ENCODE data around the gene DPYSL5. TPM values are rescaled to one million over a fixed set of nuclear protein-coding genes. Genes with fewer than 3 reads are reported as not detected.

DPYSL5 gene
- total RNA-seq, 1 donor from 2014 or later = 201 TPM

DNA sequence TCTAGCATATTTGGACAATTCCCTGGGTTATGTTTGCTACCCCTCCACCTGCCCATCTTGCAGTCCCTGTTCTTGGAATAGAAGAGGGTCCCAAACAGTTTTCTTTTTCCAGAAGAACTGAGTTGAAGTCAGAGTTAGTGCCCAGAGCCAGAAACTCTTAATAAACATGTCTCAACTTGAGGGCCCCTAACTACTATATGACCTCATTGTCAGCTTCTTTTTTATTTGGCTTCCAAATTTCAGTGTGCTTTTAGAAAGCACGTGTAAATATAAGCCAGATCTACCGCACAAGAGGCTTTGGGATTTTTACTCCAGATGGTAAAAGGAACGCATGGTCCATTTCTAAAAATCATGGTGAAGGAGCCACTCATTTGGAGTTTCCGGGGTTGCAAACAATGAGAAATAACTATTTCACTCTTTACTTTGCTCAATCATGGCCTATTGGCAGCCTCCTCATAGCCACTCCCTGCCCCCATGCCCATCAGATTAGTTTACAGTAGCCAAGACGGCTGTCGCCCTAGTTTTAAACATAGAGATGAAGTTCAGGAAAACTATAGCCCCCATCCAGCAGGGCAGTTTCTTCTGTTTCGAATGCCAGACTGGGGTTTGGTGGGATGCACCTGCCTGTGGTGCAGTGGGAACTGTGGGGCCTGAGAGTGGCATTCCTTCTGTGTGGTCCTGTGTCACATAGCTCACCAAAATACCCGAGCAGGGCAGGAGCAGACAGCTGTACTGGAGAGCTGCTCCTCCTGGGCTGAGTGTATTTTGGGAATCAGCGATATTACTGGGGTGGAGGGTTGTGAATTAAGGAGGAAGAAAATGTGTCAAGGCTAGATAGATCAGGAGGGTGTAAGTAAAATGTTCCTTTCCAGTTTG, 124.2 kb downstream of the DPYSL5 start:
- Mint-ChIP-seq H3K36me3 (ENCODE audit: low read depth) (no peaks in the 10 kb centered on the region), H3K4me3 (peak overlapping the region; percentile 89), H3K27me3 (ENCODE audit: low read depth) (peaks cover 39% of the 10 kb centered on the region), H3K4me1 (peaks cover 26% of the 10 kb centered on the region), H3K9me3 (no peaks in the 10 kb centered on the region), H3K27ac (ENCODE audit: unreplicated experiment) (no peak overlapping the region)
- no peak for TF ChIP-seq CTCF (conservative IDR thresholded peaks at IDR 0.05)
- no peak for DNase-seq (ENCODE audit: low read depth, low spot score)

DNA sequence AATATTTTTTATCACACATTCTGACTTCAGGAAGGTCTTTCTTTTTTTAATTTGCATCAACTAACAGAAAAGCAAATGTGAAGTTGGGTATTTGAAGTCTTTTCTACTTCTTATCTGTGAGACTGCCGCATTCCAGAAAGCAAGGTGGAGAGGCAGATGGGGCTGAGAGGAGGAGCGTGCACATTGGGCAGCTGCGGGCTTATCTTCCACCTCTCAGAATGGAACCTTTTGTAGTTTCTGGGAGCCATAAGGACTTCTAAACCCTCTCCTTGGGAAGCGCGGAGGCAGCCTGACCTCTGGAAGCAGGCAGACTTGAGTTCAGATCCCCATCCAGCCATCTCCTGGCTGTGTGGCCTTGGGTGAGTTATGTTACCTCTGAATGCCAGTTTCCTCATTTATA, 126.4 kb downstream of the DPYSL5 start:
- no peak for DNase-seq (ENCODE audit: low read depth, low spot score)
- Mint-ChIP-seq H3K9me3 (no peaks in the 10 kb centered on the region), H3K27me3 (ENCODE audit: low read depth) (peaks cover 22% of the 10 kb centered on the region), H3K4me3 (no peak overlapping the region), H3K27ac (ENCODE audit: unreplicated experiment) (no peak overlapping the region), H3K36me3 (ENCODE audit: low read depth) (no peaks in the 10 kb centered on the region), H3K4me1 (peaks cover 21% of the 10 kb centered on the region)
- no peak for TF ChIP-seq CTCF (conservative IDR thresholded peaks at IDR 0.05)

DNA sequence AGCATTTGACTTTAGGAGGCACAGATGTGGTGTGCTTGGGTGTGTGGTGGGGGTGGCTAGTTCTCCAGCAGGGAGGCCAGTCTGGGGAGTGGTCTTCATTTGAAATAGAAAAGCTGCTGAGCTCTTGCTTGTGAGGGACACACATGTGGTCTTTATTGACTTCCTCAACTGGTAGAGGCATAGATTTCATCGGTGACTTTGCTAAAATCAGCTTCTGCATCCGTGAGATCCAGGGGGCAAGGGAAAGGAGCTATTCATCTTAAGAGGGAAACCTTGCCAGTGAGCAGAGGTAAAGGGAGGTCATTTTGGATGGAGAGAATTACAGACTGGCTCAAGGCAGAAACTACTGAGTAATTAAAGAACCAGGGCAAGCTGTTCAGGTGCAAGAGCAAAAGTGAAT, 127.2 kb downstream of the DPYSL5 start:
- peaks cover 24% of the 10 kb centered on the region for H3K4me1 Mint-ChIP-seq
- DNase-seq (ENCODE audit: low read depth, low spot score) = no peak
- no peak overlapping the region for H3K4me3 Mint-ChIP-seq
- no peaks in the 10 kb centered on the region for H3K9me3 Mint-ChIP-seq
- H3K36me3 Mint-ChIP-seq (ENCODE audit: low read depth) = no peaks in the 10 kb centered on the region
- no peak overlapping the region for H3K27ac Mint-ChIP-seq (ENCODE audit: unreplicated experiment)
- H3K27me3 Mint-ChIP-seq (ENCODE audit: low read depth) = peaks cover 16% of the 10 kb centered on the region
- no peak for TF ChIP-seq CTCF (conservative IDR thresholded peaks at IDR 0.05)

DNA sequence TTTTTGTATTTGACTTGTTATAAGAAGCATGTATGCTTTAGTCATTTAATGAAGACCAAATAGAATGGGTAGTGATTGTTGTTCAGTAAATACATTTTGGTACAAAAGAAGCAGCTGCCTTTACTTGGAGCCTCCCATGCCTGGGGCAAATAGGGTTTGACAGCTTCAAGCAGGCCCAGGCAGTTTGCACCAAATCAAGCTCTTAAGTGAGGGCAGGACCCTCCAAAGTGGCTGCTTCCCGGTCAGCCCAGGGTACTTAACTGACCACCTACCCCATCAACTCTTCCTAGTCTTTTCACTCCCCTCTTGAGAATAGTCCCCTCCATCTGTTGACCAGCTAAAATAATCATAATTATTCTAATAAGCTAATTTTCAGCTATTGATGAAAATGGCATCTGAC, 127.7 kb downstream of the DPYSL5 start:
- H3K36me3 Mint-ChIP-seq (ENCODE audit: low read depth) = no peaks in the 10 kb centered on the region
- H3K27me3 Mint-ChIP-seq (ENCODE audit: low read depth) = peaks cover 14% of the 10 kb centered on the region
- no peak for DNase-seq (ENCODE audit: low read depth, low spot score)
- no peak overlapping the region for H3K4me3 Mint-ChIP-seq
- peaks cover 25% of the 10 kb centered on the region for H3K4me1 Mint-ChIP-seq
- TF ChIP-seq CTCF (conservative IDR thresholded peaks at IDR 0.05) = no peak
- H3K9me3 Mint-ChIP-seq = no peaks in the 10 kb centered on the region
- H3K27ac Mint-ChIP-seq (ENCODE audit: unreplicated experiment) = no peak overlapping the region

GRCh38 chr2:26976237-26976636, 128.3 kb downstream of the DPYSL5 start:
- Mint-ChIP-seq H3K4me3 (no peak overlapping the region), H3K9me3 (no peaks in the 10 kb centered on the region), H3K27ac (ENCODE audit: unreplicated experiment) (no peak overlapping the region), H3K36me3 (ENCODE audit: low read depth) (no peaks in the 10 kb centered on the region), H3K4me1 (peaks cover 27% of the 10 kb centered on the region), H3K27me3 (ENCODE audit: low read depth) (peaks cover 12% of the 10 kb centered on the region)
- DNase-seq (ENCODE audit: low read depth, low spot score) = no peak
- no peak for TF ChIP-seq CTCF (conservative IDR thresholded peaks at IDR 0.05)
